ENCODE data around the gene CLCN1.
"Not testable (repeated sequence)": the region's sequence is repeated elsewhere in the genome, so short reads cannot be mapped to it uniquely, and the experiment has no call there.

Gene CLCN1

GRCh38 chr7:143288836-143289235 lies 27.1 kb upstream of the CLCN1 start:
- Histone ChIP-seq H3K27ac (peak overlapping the region; percentile 98), H3K36me3 (peaks cover 45% of the 10 kb centered on the region), H3K9me3 (ENCODE audit: severe bottlenecking) (peaks cover 10% of the 10 kb centered on the region), H3K4me3 (ENCODE audit: low read depth, low read length) (peak overlapping the region; percentile 73), H3K27me3 (ENCODE audit: insufficient read depth, low read depth, severe bottlenecking) (no peaks in the 10 kb centered on the region)
- peak; percentile 17 for DNase-seq
- TF ChIP-seq CTCF (IDR thresholded peaks at IDR 0.05; ENCODE audit: low read depth, low read length): no peak

DNA sequence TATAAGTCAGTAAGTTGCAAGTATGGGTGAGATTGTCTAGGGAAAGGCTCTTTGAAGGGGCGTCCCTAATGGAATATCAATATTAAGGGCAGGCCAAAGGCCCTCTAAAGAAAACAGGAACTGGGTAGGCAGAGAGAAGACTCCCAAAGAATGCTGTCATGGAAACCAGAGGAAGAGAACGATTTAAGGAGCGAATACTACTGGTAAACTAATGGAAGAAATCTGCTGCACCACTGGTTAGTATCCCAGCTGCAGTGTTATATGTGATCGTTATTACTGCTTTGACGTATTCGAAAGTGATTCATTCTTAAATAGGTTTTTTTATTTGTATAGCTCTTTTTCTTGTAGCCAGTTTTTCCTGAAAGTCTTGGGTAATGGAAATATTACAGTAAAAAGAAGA lies 26.5 kb upstream of the CLCN1 start:
- Histone ChIP-seq H3K27ac (peak overlapping the region; percentile 98; the same call in 1 of the 2 replicates), H3K27me3 (ENCODE audit: insufficient read depth, low read depth, severe bottlenecking) (no peaks in the 10 kb centered on the region), H3K9me3 (ENCODE audit: severe bottlenecking) (peaks cover 10% of the 10 kb centered on the region), H3K36me3 (peaks cover 50% of the 10 kb centered on the region), H3K4me3 (ENCODE audit: low read depth, low read length) (peak overlapping the region; percentile 73)
- no peak for TF ChIP-seq CTCF (IDR thresholded peaks at IDR 0.05; ENCODE audit: low read depth, low read length)
- DNase-seq: no peak

- not testable (repeated sequence) for DNase-seq; H3K4me3 ChIP-seq (ENCODE audit: low read depth, low read length); H3K27me3 ChIP-seq (ENCODE audit: insufficient read depth, low read depth, severe bottlenecking); H3K27ac ChIP-seq
- Histone ChIP-seq H3K36me3 (peaks cover 55% of the 10 kb centered on the region), H3K9me3 (ENCODE audit: severe bottlenecking) (peaks cover 10% of the 10 kb centered on the region)
Observed at GRCh38 chr7:143289888-143290287, 26.0 kb upstream of the CLCN1 start.

DNA sequence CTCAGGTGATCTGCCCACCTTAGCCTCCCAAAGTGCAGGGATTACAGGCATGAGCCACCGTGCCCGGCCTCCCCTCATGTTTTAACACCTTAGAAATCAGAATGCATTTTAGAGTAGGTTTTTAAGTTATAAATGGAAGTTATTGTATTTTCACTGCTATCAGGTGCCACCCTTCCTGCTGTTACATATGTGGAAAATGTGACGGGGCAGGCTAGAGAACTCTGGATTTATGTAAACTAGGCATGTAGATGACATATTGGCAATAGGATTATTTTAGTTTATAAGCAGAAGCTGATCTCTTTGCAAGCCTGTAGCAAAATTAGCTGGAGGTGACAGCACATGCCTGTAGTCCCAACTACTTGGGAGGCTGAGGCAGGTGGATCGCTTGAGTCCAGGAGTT lies 25.6 kb upstream of the CLCN1 start:
- H3K9me3 ChIP-seq (ENCODE audit: severe bottlenecking): peaks cover 10% of the 10 kb centered on the region
- no peak for TF ChIP-seq CTCF (IDR thresholded peaks at IDR 0.05; ENCODE audit: low read depth, low read length)
- H3K4me3 ChIP-seq (ENCODE audit: low read depth, low read length): no peak overlapping the region
- H3K36me3 ChIP-seq: peaks cover 59% of the 10 kb centered on the region
- H3K27ac ChIP-seq: no peak overlapping the region
- DNase-seq: no peak
- no peaks in the 10 kb centered on the region for H3K27me3 ChIP-seq (ENCODE audit: insufficient read depth, low read depth, severe bottlenecking)

DNA sequence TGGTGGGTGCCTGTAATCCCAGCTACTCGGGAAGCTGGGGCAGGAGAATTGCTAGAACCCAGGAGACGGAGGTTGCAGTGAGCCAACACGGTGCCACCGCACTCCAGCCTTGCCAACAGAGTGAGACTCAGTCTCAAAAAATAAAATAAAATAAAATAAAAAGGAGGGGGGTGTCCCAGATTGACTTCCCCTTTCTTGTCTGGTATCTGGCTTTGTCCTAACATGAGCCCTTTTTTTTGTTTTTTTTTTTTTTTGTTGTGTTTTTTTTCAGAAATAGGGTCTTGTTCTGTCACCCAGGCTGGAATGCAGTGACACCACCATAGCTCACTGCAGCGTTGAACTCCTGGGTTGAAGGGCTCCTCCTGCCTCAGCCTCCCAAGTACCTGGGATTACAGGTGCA lies 23.0 kb upstream of the CLCN1 start:
- DNase-seq: no peak
- TF ChIP-seq CTCF (IDR thresholded peaks at IDR 0.05; ENCODE audit: low read depth, low read length): no peak

DNA sequence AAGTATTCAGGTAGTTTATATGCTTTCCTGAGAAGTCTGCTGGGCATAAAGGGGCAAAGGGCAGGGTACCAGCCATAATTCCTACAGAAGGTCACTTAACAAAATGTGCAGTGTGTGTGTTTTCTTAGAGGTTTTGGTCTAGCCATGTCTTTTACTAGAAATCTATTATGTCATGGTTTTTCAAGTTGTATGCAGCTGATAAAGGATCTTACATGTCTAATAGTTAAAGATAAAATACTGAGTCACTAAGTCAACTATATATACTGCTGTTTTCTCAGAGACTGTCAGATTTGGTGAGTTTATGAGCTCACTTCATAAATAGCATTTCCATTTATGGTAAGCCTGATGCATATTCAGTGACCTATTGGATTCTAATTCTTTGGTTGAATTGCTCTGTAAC lies 20.0 kb upstream of the CLCN1 start:
- Histone ChIP-seq H3K27me3 (ENCODE audit: insufficient read depth, low read depth, severe bottlenecking) (no peaks in the 10 kb centered on the region), H3K9me3 (ENCODE audit: severe bottlenecking) (no peaks in the 10 kb centered on the region), H3K36me3 (peaks cover 93% of the 10 kb centered on the region), H3K4me3 (ENCODE audit: low read depth, low read length) (no peak overlapping the region), H3K27ac (no peak overlapping the region)
- DNase-seq: no peak
- no peak for TF ChIP-seq CTCF (IDR thresholded peaks at IDR 0.05; ENCODE audit: low read depth, low read length)

More for the DNA sequence above, 23.0 kb upstream of the CLCN1 start:
- Histone ChIP-seq H3K27ac (no peak overlapping the region), H3K27me3 (ENCODE audit: insufficient read depth, low read depth, severe bottlenecking) (no peaks in the 10 kb centered on the region), H3K4me3 (ENCODE audit: low read depth, low read length) (no peak overlapping the region), H3K9me3 (ENCODE audit: severe bottlenecking) (peaks cover 2% of the 10 kb centered on the region), H3K36me3 (peaks cover 82% of the 10 kb centered on the region)
